GM21528 (cell line): ENCODE data around the gene COMT.

ENCODE experiments used
- ATAC-seq: cut with Tn5 transposase; IDR thresholded peaks from one replicate; pipeline ENCODE4 v1.9.1; 2021; ENCODE audit warnings: mild to moderate bottlenecking, moderate library complexity; ENCODE audit not compliant: unreplicated experiment, low FRiP score

Gene COMT

DNA sequence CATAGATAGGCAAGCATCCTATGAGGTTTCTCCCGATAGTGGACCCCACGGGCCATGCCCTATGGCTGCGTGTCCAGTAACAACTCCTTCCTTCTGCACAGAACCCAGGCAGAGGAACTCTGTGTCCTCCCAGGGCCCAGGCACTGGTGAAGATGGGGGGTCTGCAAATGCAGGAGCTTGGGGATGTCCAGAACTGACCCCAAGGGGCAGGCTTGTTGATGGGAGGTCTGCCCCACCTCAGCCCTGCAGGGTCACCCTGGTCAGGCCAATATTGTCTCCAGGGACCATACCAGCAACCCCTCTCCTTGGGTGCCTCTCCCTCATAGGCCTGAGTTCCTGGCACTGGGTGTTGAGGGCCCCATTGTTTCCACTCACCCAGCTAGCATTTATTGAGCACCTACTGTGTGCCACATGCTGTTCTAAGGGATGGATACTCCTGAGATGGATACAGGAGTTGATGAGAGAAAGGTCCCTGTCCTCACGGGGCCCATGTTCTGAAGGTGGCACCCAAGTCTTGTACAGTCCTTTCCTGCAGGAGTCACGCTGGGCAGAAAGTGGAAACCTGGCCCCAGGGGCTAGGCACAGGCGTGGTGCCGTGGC is 26.4 kb downstream of the COMT start:
- ATAC-seq = no peak

GRCh38 chr22:19968450-19968891 is 26.9 kb downstream of the COMT start:
- no peak for ATAC-seq

- no peak for ATAC-seq
Observed at GRCh38 chr22:19969141-19969928, 27.8 kb downstream of the COMT start.

- no peak for ATAC-seq
Observed at GRCh38 chr22:19970031-19970478, 28.5 kb downstream of the COMT start.

GRCh38 chr22:19970479-19971275 is 29.1 kb downstream of the COMT start:
- no peak for ATAC-seq

- ATAC-seq = no peak
Observed at GRCh38 chr22:19971276-19972124, 29.9 kb downstream of the COMT start.

GRCh38 chr22:19972251-19972650 is 30.7 kb downstream of the COMT start:
- no peak for ATAC-seq

- no peak for ATAC-seq
Observed at GRCh38 chr22:19972652-19973550, 31.3 kb downstream of the COMT start.

GRCh38 chr22:19973551-19974267 is 32.1 kb downstream of the COMT start:
- no peak for ATAC-seq

DNA sequence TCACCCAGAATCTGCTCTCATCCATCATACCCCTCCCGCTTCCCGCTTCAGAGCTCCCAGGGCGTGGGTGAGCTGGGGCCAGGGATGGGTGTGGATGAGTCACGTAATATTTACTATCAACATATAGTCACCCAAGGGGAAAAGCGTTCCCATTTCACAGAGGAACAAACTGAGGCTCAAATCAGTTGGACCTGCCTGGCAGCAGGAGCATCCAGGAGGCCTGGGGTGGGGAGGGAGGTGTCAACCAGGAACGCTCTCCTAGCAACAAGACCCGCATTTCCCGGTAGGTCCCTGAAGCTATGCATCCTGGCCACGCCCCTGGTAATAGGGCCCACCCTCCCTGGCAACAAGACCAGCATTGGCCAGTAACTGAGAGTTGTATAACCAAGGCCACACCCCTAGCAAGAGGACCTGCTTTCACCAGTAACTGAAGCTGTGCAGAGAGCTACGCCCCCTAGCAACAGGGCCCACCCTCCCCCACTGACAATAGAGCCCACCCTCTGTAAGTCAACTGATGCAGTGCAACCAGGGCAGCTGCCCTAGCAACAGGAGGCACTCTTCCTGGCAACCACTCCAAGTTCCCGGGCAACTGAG is 32.8 kb downstream of the COMT start:
- no peak for ATAC-seq

DNA sequence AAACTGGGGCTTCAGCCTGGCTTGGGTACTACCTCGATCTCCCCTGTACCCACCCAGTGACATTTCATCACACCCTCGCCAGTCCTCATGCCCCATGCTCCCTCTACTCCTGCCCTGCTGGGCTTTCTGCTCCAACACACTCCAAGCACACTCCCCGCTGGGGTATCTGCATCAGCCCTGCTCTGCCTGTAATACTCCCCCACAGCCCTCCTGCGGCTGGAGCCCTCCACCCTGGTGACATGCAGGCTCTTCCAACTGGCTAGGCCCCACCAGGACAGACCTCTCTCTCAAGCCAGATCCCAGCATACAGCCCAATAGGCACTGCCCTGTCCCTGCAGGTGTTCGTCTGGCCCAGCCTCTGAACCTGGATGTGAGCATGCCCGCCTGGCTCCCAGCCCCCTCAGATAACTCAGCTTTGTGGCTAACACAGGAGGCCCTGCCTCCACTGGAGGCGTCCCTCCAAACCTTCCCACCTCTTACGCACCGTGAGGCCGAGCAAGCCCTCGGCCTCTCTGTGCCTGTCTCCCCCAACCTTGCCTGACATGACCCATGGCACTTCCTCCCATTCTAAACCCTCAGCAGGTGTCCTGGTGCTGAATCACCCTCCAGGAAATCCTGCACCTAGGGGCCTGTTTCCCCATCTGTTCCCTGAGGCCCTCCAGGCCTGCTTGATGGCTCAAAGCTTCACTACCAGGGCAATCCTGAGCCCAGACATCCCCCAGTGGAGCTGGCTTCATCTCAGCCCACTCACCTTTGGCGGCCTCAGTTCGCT is 33.5 kb downstream of the COMT start:
- no peak for ATAC-seq

DNA sequence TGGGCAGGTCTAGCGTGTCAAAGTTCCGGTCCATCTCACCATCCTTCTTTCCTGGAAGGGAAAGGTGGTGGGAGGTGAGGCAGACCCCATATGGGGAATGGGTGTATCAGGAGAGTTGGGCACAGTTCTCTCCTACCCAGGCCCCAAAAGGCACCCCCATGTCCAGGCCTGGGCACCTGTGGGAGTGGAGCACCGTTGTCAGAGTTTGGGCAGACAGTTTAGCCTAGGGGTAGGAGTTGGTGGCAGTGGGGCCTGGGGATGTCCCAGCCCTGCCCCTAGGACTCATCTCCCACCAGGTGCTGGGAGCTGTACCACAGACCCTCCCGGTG is 34.1 kb downstream of the COMT start:
- ATAC-seq = no peak

GRCh38 chr22:19976671-19977070 is 35.1 kb downstream of the COMT start:
- ATAC-seq = no peak

DNA sequence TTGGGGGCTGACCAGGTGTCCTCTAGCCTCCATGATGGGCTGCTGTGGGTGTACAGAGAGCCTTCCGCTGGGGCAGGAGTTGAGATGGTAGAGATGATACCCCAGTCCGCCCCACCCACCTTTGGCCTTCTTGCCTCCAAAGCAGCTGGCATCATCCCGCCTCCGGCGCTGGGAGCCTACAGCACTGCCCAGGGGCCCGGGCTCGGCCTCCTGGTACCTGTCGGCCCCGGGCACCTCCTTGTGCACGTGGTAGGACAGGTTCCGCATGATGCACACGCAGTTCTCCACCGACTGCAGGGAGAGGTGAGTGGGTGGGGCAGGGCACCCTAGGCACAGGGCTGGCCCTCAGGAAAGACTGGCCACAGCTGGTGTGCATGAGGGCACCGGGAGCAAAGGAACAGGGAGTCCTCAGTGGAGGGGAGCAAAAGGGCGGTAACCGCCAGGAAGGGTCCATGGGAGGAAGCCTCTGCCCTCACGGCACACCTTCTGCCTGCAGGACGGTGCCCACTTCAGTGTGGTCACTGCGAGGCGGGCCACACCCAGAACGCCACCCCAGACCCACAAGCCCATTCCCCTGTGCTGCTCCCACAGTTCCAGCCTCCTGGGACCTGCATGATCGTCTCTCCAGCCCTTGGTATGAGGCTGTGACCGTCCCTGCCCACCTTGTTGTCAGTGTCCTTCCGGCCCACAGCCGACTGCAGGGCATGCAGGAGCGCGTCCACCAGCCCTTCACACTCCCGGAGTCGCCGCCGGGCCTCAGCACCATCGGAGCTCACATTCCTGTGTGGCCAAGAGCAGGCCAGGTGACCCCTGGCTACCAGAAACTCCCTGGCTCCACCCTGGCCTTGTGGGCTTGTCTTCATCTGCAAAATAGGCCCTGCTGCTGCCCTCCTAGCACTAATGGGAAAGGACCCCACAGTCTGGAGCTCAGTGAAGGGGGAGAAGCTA is 36.0 kb downstream of the COMT start:
- ATAC-seq = no peak

- no peak for ATAC-seq
Observed at GRCh38 chr22:19978748-19979147, 37.2 kb downstream of the COMT start.

DNA sequence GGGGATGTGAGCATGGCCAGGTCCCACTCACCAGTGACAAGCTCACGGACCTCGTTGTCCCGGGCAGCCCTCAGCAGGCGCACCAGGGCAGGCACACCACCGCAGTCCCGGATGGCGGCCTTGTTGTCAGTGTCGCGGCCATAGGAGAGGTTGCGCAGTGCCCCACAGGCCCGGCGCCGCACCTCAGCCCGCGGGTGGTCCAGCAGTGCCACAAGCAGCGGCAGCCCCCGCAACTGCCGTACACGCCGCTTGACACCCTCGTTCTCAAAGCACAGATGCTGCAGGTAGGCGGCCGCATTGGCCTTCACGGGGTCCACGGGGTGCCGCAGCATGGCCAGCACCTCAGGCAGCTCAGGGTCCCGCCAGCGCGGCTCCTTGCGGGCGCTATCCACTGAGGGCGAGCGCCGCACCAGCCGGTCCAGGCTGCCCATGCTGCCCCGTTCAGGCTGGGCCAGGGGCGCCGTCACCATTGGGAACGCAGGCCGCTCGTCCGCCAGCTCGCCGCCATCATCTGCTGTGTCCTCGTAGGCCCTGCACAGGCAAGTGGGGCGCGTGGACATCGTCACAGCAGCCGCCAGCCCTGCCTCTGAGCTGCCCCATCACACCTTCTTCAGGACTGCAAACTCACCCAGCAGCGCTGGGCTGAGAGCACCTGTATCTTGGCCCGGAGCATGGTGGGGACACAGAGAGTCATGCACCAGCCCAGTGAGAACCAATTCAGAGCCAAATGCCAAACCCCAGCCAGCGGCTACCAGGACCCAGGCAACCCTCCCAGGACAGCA is 38.3 kb downstream of the COMT start:
- ATAC-seq = no peak
